Measurements from ENCODE around the gene SEPTIN7.
A peak's percentile ranks its signal among the peaks of the same experiment; 100 is the strongest.

SEPTIN7 gene

DNA sequence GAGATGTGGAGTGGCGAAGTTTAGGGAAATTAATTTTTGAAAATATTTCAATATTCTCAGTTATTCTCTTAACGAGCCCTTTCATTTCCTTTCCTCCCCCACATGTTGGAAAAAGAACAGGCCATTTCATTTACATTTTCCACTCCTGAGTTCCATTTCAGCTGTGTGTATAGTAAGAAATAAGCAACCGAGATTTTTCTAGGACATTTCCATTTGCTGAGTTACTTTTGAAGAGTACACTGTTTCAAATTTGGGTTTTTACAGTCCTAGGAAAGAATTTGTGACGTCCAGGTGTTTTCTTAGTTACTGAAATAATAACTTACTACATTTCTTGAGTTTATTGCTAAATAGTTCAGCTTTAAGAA, 1.2 kb downstream of the SEPTIN7 start:
- H3K4me3 ChIP-seq (ENCODE audit: control insufficient read depth in 1 of 7, extremely low read depth in 1 of 7, insufficient read depth in 4 of 7, low read depth in 2 of 7, low read length in 6 of 7), result peak overlapping the region; percentile 75 to 95 (median 91)
- ChIA-PET POLR2A (interaction anchor here (1.0 kb wide), 1 partner anchor 105 kb away, joined by 3 read pairs; no protein-coding TSS in a partner anchor), CTCF (interaction anchor here (0.8 to 5.3 kb wide), 5 partner anchors 11 to 102 kb away, joined by 3 to 17 read pairs (median 4); no protein-coding TSS in a partner anchor)
- no peaks in the 10 kb centered on the region for H3K27me3 ChIP-seq (replicated peaks in 2 of 5; ENCODE audit: control insufficient read depth in 4 of 5, insufficient read depth in 5 of 5, low read length in 4 of 5)
- peak in 2 of 3 donors; percentile 30 to 35 for DNase-seq
- H3K4me1 ChIP-seq (ENCODE audit: control extremely low read depth in 1 of 4, control insufficient read depth in 4 of 4, insufficient read depth in 4 of 4, low read length in 3 of 4), result peaks cover 2 to 42% (median 23%) of the 10 kb centered on the region in 4 experiments
- H3K27ac ChIP-seq (ENCODE audit: insufficient read depth in 1 of 2, low read depth in 1 of 2, low read length in 2 of 2, poor library complexity in 1 of 2, severe bottlenecking in 2 of 2), result peak overlapping the region; percentile 98 to 99
- H3K36me3 ChIP-seq (ENCODE audit: control insufficient read depth in 4 of 4, insufficient read depth in 4 of 4, low read length in 3 of 4), result peaks cover 0 to 5% (median 0%) of the 10 kb centered on the region in 4 experiments
- WGBS (ENCODE audit: insufficient coverage), result no CpG with 5 or more reads among the region's 4 CpGs
- H3K9me3 ChIP-seq (ENCODE audit: control extremely low read depth in 1 of 5, control insufficient read depth in 4 of 5, insufficient read depth in 2 of 5, low read depth in 1 of 5, low read length in 4 of 5), result no peaks in the 10 kb centered on the region

DNA sequence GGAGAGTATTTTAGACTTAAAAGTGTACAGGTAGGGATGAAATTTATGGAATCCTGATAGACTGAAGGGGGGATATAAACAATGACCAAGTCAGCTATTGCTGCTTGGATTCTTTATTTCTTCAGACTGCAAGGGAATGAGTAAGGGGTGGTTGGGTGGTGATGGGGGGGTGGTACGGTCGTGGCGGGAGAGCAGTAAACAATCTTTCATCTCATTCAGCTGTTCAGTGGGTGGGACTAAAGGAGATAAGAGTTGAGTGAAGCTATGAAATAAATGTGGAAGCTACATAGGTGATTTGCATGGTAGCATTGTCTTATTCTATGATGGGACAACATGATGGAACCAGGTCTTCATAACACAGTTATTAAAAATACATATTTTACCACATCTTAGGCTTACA, 1.8 kb downstream of the SEPTIN7 start:
- peaks cover 0 to 5% (median 0%) of the 10 kb centered on the region in 4 experiments for H3K36me3 ChIP-seq (ENCODE audit: control insufficient read depth in 4 of 4, insufficient read depth in 4 of 4, low read length in 3 of 4)
- H3K9me3 ChIP-seq (ENCODE audit: control extremely low read depth in 1 of 5, control insufficient read depth in 4 of 5, insufficient read depth in 2 of 5, low read depth in 1 of 5, low read length in 4 of 5), result no peaks in the 10 kb centered on the region
- ChIA-PET CTCF (interaction anchor here (0.7 to 5.3 kb wide), 6 partner anchors 11 to 112 kb away, joined by 3 to 17 read pairs (median 3); no protein-coding TSS in a partner anchor), POLR2A (interaction anchor here (0.6 kb wide), 1 partner anchor 22 kb away, joined by 3 read pairs; no protein-coding TSS in a partner anchor)
- DNase-seq, result peak in 2 of 3 donors; percentile 28 to 45
- H3K4me3 ChIP-seq (ENCODE audit: control insufficient read depth in 1 of 7, extremely low read depth in 1 of 7, insufficient read depth in 4 of 7, low read depth in 2 of 7, low read length in 6 of 7), result peak overlapping the region in 6 of 7 experiments; percentile 86 to 95 (median 92)
- peak overlapping the region in 1 of 2 experiments; percentile 99 for H3K27ac ChIP-seq (ENCODE audit: insufficient read depth in 1 of 2, low read depth in 1 of 2, low read length in 2 of 2, poor library complexity in 1 of 2, severe bottlenecking in 2 of 2)
- WGBS (ENCODE audit: insufficient coverage), result no CpG with 5 or more reads among the region's 3 CpGs
- no peaks in the 10 kb centered on the region for H3K27me3 ChIP-seq (replicated peaks in 2 of 5; ENCODE audit: control insufficient read depth in 4 of 5, insufficient read depth in 5 of 5, low read length in 4 of 5)
- peaks cover 2 to 42% (median 23%) of the 10 kb centered on the region in 4 experiments for H3K4me1 ChIP-seq (ENCODE audit: control extremely low read depth in 1 of 4, control insufficient read depth in 4 of 4, insufficient read depth in 4 of 4, low read length in 3 of 4)

DNA sequence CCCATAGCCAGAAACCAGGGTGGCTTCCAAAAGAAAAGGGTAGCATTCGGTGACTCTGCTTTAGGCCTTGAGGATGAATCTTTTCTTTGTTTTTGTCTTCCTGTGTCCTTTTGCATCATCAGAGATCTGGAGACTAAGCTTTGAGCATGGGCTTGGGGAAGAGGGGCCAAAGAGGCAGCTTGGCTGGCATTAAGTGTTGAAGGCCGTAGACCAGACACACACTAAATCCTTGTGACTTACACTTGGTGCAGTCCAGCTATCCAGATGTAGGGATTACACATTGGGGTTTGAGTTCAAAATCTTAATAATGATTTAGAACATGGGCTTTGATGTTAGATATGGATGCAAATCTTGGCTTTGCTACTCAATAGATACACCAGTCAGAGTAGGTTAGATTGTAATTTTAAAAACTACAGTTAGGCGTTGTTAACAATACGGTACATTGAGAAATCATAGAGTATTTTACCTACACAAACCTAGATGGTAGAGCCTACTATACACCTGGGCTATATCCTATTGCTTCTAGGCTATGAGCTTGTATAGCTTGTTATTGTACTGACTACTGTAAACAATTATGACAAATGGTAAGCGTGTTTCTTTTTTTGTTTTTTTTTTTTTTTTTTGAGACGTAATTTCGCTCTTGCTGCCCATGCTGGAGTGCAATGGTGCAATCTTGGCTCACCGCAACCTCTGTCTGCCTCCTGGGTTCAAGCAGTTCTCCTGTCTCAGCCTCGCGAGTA, 3.5 kb downstream of the SEPTIN7 start:
- Histone ChIP-seq H3K27me3 (replicated peaks in 2 of 5; ENCODE audit: control insufficient read depth in 4 of 5, insufficient read depth in 5 of 5, low read length in 4 of 5) (no peaks in the 10 kb centered on the region), H3K4me3 (ENCODE audit: control insufficient read depth in 1 of 7, extremely low read depth in 1 of 7, insufficient read depth in 4 of 7, low read depth in 2 of 7, low read length in 6 of 7) (no peak overlapping the region), H3K4me1 (ENCODE audit: control extremely low read depth in 1 of 4, control insufficient read depth in 4 of 4, insufficient read depth in 4 of 4, low read length in 3 of 4) (peaks cover 2 to 37% (median 22%) of the 10 kb centered on the region in 4 experiments), H3K36me3 (ENCODE audit: control insufficient read depth in 4 of 4, insufficient read depth in 4 of 4, low read length in 3 of 4) (peaks cover 0 to 9% (median 5%) of the 10 kb centered on the region in 4 experiments), H3K27ac (ENCODE audit: insufficient read depth in 1 of 2, low read depth in 1 of 2, low read length in 2 of 2, poor library complexity in 1 of 2, severe bottlenecking in 2 of 2) (no peak overlapping the region), H3K9me3 (ENCODE audit: control extremely low read depth in 1 of 5, control insufficient read depth in 4 of 5, insufficient read depth in 2 of 5, low read depth in 1 of 5, low read length in 4 of 5) (peaks cover 0 to 5% (median 0%) of the 10 kb centered on the region in 5 experiments)
- POLR2A ChIA-PET, result no interaction called here
- 96% methylated on average over 4 of the region's 10 CpGs for WGBS (ENCODE audit: insufficient coverage)
- CTCF ChIA-PET, result interaction anchor here (1.5 to 5.3 kb wide), 3 partner anchors 9 to 114 kb away, joined by 3 to 17 read pairs (median 3); no protein-coding TSS in a partner anchor
- no peak for DNase-seq

DNA sequence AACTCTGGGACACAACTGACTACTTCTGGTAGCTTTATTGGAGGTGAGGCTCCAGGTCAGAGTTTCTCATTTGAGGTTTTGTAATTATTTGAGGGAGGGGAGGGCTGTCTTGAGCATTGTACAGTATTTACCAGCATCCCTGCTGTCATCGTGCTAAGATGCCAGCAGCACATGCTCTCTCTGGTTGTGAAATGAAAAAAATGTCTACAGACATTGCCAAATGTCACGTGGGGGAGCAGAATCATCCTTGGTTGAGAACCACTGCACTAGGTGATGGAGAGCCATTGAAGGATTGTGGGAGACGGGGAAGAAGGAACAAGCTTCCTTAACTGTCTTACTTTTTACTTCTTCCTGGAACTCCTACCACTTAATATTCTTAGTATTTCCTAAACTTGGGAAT, 5.0 kb downstream of the SEPTIN7 start:
- H3K27ac ChIP-seq (ENCODE audit: insufficient read depth in 1 of 2, low read depth in 1 of 2, low read length in 2 of 2, poor library complexity in 1 of 2, severe bottlenecking in 2 of 2), result no peak overlapping the region
- H3K9me3 ChIP-seq (ENCODE audit: control extremely low read depth in 1 of 5, control insufficient read depth in 4 of 5, insufficient read depth in 2 of 5, low read depth in 1 of 5, low read length in 4 of 5), result peaks cover 0 to 5% (median 0%) of the 10 kb centered on the region in 5 experiments
- no peak for DNase-seq
- H3K4me3 ChIP-seq (ENCODE audit: control insufficient read depth in 1 of 7, extremely low read depth in 1 of 7, insufficient read depth in 4 of 7, low read depth in 2 of 7, low read length in 6 of 7), result no peak overlapping the region
- CTCF ChIA-PET, result no interaction called here
- 57% methylated on average over 1 of the region's 3 CpGs for WGBS (ENCODE audit: insufficient coverage)
- no peaks in the 10 kb centered on the region for H3K27me3 ChIP-seq (replicated peaks in 2 of 5; ENCODE audit: control insufficient read depth in 4 of 5, insufficient read depth in 5 of 5, low read length in 4 of 5)
- H3K36me3 ChIP-seq (ENCODE audit: control insufficient read depth in 4 of 4, insufficient read depth in 4 of 4, low read length in 3 of 4), result peaks cover 0 to 10% (median 5%) of the 10 kb centered on the region in 4 experiments
- POLR2A ChIA-PET, result no interaction called here
- peaks cover 2 to 28% (median 16%) of the 10 kb centered on the region in 4 experiments for H3K4me1 ChIP-seq (ENCODE audit: control extremely low read depth in 1 of 4, control insufficient read depth in 4 of 4, insufficient read depth in 4 of 4, low read length in 3 of 4)

DNA sequence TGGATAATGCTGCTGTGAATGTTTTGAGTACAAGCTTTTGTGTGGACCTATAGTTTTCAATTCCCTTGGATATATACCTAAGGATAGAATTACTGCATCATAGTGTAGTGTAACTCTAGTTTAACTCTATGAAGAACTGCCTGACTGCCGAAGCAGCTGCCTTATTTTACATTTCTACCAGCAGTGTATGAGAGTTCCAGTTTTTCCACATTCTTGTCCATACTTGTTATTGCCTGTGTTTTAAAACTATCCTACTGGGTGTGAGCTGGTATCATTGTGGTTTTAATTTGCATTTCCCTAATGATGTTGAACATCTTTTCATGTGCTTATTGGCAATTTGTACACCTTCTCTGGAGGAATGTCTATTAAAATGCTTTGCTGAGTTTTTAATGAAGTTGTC, 15.7 kb downstream of the SEPTIN7 start:
- DNase-seq, result no peak
- ChIA-PET CTCF (no interaction called here), POLR2A (no interaction called here)
- Histone ChIP-seq H3K4me3 (ENCODE audit: control insufficient read depth in 1 of 7, extremely low read depth in 1 of 7, insufficient read depth in 4 of 7, low read depth in 2 of 7, low read length in 6 of 7) (no peak overlapping the region), H3K4me1 (ENCODE audit: control extremely low read depth in 1 of 4, control insufficient read depth in 4 of 4, insufficient read depth in 4 of 4, low read length in 3 of 4) (peaks cover 0 to 2% (median 0%) of the 10 kb centered on the region in 4 experiments), H3K27ac (ENCODE audit: insufficient read depth in 1 of 2, low read depth in 1 of 2, low read length in 2 of 2, poor library complexity in 1 of 2, severe bottlenecking in 2 of 2) (no peak overlapping the region), H3K27me3 (replicated peaks in 2 of 5; ENCODE audit: control insufficient read depth in 4 of 5, insufficient read depth in 5 of 5, low read length in 4 of 5) (no peaks in the 10 kb centered on the region), H3K36me3 (ENCODE audit: control insufficient read depth in 4 of 4, insufficient read depth in 4 of 4, low read length in 3 of 4) (peaks cover 0 to 6% (median 3%) of the 10 kb centered on the region in 4 experiments), H3K9me3 (ENCODE audit: control extremely low read depth in 1 of 5, control insufficient read depth in 4 of 5, insufficient read depth in 2 of 5, low read depth in 1 of 5, low read length in 4 of 5) (peaks cover 3 to 44% (median 9%) of the 10 kb centered on the region in 5 experiments)
- WGBS (ENCODE audit: insufficient coverage), result no CpG with 5 or more reads among the region's 1 CpG

DNA sequence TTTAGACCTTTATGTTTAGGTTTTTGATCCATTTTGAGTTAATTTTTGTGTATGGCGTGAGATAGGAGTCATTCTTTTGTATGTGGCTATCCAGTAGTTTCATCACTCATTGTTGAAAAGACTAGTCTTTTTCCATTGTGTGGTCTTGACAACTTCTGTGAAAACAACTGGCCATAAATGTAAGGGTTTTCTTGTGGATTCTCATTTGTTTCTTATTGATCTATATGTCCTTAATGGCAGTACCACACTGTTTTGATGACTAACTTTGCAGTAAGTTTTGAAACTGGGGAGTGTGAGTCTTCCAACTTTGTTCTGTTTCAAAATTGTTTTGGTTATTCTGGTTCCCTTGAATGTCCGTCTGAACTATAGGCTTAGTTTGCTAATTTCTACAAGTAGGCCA, 16.3 kb downstream of the SEPTIN7 start:
- Histone ChIP-seq H3K4me1 (ENCODE audit: control extremely low read depth in 1 of 4, control insufficient read depth in 4 of 4, insufficient read depth in 4 of 4, low read length in 3 of 4) (peaks cover 0 to 2% (median 0%) of the 10 kb centered on the region in 4 experiments), H3K27me3 (replicated peaks in 2 of 5; ENCODE audit: control insufficient read depth in 4 of 5, insufficient read depth in 5 of 5, low read length in 4 of 5) (no peaks in the 10 kb centered on the region), H3K27ac (ENCODE audit: insufficient read depth in 1 of 2, low read depth in 1 of 2, low read length in 2 of 2, poor library complexity in 1 of 2, severe bottlenecking in 2 of 2) (no peak overlapping the region), H3K36me3 (ENCODE audit: control insufficient read depth in 4 of 4, insufficient read depth in 4 of 4, low read length in 3 of 4) (peaks cover 0 to 6% (median 3%) of the 10 kb centered on the region in 4 experiments), H3K4me3 (ENCODE audit: control insufficient read depth in 1 of 7, extremely low read depth in 1 of 7, insufficient read depth in 4 of 7, low read depth in 2 of 7, low read length in 6 of 7) (no peak overlapping the region), H3K9me3 (ENCODE audit: control extremely low read depth in 1 of 5, control insufficient read depth in 4 of 5, insufficient read depth in 2 of 5, low read depth in 1 of 5, low read length in 4 of 5) (peaks cover 5 to 46% (median 9%) of the 10 kb centered on the region in 5 experiments)
- CTCF ChIA-PET, result no interaction called here
- WGBS (ENCODE audit: insufficient coverage), result 100% methylated on average over 2 of the region's 2 CpGs
- POLR2A ChIA-PET, result no interaction called here
- no peak for DNase-seq

DNA sequence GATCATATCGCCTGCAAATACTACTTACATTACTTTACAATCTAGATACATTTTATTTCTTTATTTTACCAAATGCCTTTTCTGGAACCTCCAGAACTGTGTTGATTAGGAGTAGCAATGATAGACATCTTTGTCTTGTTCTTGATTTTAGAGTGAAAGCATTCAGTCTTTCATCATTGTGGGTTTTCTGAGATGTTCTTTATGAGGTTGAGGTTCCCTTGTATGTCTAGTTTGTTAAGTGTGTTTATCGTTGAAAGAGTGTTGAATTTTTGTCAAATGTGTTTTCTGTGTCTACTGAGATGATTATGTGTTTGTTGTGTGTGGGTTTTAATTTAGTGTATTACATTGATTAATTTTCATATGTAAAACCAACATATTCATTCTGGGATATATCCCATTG, 17.1 kb downstream of the SEPTIN7 start:
- no peak for DNase-seq
- Histone ChIP-seq H3K9me3 (ENCODE audit: control extremely low read depth in 1 of 5, control insufficient read depth in 4 of 5, insufficient read depth in 2 of 5, low read depth in 1 of 5, low read length in 4 of 5) (peaks cover 7 to 46% (median 12%) of the 10 kb centered on the region in 5 experiments), H3K4me3 (ENCODE audit: control insufficient read depth in 1 of 7, extremely low read depth in 1 of 7, insufficient read depth in 4 of 7, low read depth in 2 of 7, low read length in 6 of 7) (no peak overlapping the region), H3K36me3 (ENCODE audit: control insufficient read depth in 4 of 4, insufficient read depth in 4 of 4, low read length in 3 of 4) (peaks cover 0 to 8% (median 4%) of the 10 kb centered on the region in 4 experiments), H3K4me1 (ENCODE audit: control extremely low read depth in 1 of 4, control insufficient read depth in 4 of 4, insufficient read depth in 4 of 4, low read length in 3 of 4) (peaks cover 0 to 2% (median 0%) of the 10 kb centered on the region in 4 experiments), H3K27me3 (replicated peaks in 2 of 5; ENCODE audit: control insufficient read depth in 4 of 5, insufficient read depth in 5 of 5, low read length in 4 of 5) (no peaks in the 10 kb centered on the region), H3K27ac (ENCODE audit: insufficient read depth in 1 of 2, low read depth in 1 of 2, low read length in 2 of 2, poor library complexity in 1 of 2, severe bottlenecking in 2 of 2) (no peak overlapping the region)
- POLR2A ChIA-PET, result no interaction called here
- no CpG with 5 or more reads among the region's 2 CpGs for WGBS (ENCODE audit: insufficient coverage)
- CTCF ChIA-PET, result no interaction called here
